AG10803 (cell line): ENCODE results near the gene OPN5.

Experiments used
- DNase-seq: peaks from one replicate; pipeline ENCODE4 v3.0.0; 2010; ENCODE audit warnings: low read depth
- H3K4me3 ChIP-seq: 2 replicates; pipeline ENCODE4 v1.5.1; 2011; ENCODE audit warnings: mild to moderate bottlenecking, low read length, control low read depth
- TF ChIP-seq, protein P1 (sequence below): conservative IDR thresholded peaks from 2 replicates; pipeline ENCODE4 v1.5.1; 2011; ENCODE audit warnings: mild to moderate bottlenecking, low read length, control low read depth, inconsistent platforms

Gene OPN5

DNA sequence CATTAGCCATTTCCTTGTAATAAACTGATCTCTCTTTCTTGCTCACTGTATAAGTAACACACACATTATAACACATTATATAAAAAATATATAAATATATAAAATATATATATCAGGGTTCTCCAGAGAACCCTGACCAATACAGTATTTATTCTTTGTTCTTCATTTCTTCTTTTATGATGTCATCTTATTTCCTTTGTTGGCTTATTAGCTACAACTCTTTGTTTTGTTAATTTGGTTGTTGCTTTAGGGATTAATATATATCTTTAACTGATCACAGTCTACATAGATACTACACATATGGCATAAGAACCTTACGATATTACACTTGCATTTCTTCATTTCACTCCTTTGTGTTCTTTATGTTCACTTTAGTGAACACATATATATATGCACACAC lies 14.7 kb upstream of the OPN5 start:
- no peak for DNase-seq
- H3K4me3 ChIP-seq: no peak overlapping the region
- TF ChIP-seq, protein P1, sequence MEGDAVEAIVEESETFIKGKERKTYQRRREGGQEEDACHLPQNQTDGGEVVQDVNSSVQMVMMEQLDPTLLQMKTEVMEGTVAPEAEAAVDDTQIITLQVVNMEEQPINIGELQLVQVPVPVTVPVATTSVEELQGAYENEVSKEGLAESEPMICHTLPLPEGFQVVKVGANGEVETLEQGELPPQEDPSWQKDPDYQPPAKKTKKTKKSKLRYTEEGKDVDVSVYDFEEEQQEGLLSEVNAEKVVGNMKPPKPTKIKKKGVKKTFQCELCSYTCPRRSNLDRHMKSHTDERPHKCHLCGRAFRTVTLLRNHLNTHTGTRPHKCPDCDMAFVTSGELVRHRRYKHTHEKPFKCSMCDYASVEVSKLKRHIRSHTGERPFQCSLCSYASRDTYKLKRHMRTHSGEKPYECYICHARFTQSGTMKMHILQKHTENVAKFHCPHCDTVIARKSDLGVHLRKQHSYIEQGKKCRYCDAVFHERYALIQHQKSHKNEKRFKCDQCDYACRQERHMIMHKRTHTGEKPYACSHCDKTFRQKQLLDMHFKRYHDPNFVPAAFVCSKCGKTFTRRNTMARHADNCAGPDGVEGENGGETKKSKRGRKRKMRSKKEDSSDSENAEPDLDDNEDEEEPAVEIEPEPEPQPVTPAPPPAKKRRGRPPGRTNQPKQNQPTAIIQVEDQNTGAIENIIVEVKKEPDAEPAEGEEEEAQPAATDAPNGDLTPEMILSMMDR: no peak

DNA sequence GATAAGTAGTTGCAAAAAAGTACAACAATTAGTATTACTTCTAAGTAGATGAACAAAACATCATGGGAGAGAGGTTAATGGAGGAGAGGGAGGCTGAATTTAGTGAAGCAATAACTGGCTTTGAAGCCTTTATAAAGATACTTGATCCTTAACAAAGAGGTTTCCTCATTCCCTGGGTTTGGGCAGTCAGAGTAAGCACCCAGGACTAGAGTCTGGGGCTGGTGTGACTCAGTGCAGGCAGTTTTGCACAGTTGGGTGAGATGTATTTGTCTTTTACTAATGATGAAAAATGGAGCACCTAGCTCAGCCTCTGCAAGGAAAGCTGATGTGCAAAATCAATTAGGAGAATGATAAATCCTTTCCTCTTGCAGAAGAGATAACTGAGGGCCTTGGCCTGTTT lies 11.8 kb upstream of the OPN5 start:
- no peak for DNase-seq
- H3K4me3 ChIP-seq: no peak overlapping the region
- TF ChIP-seq, protein P1: no peak

DNA sequence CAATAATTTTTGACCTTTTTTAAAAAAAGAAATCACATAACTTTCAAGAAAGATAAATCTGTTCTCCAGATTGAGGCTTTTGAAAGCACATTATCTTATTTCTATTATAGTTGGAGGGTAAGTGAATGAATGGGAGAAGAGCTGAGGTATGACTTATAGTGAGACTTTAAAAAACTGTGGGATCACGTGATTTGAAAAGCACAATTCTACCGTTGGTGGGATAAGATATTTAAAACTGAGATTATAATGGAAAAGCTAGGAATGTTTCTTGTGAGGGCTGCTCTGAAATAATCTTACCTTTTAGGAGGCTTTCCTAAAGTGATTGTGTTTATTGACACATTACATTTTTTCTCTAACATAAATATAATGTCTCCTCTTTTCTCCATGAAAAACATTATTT lies 9.5 kb upstream of the OPN5 start:
- no peak overlapping the region for H3K4me3 ChIP-seq
- no peak for DNase-seq
- TF ChIP-seq, protein P1: no peak

DNA sequence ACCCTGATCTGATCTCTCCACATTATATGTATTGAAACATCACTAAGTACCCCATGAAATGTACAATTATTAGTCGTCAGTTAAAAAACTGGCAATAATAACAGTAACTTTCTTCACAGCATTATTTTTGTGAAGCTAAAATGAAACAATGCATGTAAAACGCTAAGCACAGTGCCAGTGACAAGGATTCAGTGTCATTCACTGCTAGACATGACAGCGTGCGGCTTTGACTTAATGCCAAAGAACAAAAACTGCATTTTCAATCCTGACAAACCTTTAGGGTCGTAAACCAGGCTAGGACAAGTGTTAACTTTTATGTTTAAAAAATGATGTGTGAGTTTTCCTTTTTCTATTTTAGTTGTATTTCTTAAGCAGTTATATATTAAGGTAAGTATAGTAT lies 8.8 kb upstream of the OPN5 start:
- DNase-seq: no peak
- TF ChIP-seq, protein P1: no peak
- H3K4me3 ChIP-seq: no peak overlapping the region

DNA sequence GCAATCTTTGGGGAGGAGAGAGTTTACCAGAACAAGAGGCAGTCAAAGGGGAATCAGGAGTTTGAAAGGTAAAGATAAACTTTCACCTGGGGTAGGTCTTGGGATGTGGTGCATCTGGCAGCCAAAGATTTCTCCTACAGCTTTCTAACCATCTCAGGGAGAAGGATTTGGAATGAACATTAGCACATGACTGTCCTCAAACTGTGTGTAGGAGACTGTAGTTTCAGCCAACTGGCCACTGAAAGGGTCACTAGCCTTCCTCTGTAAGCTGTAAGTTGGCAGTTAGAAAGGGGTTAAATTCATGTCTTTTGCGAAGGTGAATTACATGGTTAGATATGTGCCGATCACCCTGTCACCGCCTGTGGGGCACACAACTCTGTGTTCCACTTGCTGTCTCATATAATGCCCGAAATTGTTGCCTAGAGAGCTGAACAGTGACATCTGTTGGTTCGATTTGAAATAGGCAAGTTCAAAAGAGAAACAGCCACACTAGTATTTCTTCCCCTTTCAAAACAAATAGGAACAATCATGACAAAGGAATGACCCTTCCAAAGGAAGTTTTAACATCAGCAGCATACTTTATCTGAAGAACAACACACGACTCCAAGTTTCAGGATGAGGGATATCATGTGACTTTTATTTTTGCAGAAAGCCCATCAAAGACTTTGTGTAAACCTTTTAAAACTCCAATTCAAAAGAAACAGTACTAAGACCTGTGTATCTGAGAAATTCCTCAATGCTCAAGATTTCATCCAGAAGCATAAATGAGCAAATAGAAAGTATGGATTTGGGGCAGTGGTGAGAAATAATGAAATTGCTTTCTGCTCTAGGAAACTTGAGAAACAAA lies 1.1 kb upstream of the OPN5 start:
- no peak overlapping the region for H3K4me3 ChIP-seq
- DNase-seq: peak; percentile 64
- TF ChIP-seq, protein P1: peak; percentile 79

DNA sequence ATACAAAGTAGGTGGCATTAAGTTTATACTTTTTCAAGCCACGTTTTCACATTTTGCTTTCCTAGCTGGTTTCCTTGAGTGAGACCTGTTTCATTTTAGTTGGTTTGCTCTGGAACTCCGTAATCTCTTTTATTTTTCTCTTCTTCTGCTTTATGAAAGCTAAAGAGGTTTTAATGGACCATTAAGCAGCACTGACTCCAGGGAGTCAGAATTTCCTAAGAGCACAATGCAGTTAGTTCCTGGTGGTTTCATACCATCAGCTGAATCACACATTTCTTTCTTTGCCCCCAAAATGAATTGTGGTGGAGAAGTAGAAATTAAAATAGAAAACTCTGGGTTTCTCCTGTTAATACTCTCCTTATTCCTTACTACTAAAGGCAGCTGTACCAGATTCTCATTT lies 3.4 kb downstream of the OPN5 start:
- no peak overlapping the region for H3K4me3 ChIP-seq
- DNase-seq: no peak
- TF ChIP-seq, protein P1: no peak

DNA sequence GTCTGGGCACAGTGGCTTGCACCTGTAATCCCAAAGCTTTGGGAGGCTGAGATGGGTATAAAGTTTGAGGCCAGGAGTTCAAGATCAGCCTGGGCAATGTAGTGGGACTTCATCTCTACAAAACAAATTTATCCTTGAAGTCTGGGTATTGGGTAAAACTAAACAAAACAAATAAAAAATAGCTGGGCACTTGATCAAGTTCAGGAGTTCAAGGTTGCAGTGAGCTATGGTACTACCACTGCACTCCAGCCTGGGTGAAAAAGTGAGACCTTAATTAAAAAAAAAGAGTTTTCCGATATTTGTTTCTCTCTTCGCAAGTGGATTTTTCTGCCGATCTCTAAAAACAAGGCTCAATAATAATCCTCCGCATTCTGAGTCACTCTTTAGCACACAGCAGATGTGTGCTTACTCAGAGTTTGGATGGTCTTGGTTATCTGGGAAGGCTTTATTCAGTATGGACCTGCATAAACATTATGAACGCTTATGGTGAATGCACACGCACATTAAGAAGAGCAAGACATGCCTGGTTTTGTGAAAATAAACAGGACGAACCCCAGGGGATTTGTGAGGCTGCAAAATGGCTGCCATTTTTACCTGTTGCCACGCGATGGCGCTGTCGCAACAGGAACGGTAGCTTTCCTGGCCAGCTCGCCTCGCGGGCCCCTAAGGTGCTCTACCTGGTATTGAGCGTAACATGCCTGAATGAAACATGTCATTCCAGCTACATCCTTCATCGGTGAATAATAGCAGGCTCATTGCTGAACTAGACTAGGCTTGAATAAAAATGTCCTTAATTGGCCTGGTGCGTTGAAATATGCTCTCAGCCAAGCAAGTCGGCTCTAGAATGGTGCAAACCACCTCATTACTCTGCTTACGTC lies 6.0 kb downstream of the OPN5 start:
- peak; percentile 28 for DNase-seq
- TF ChIP-seq, protein P1: peak; percentile 86
- H3K4me3 ChIP-seq: no peak overlapping the region
